ENCODE results near the gene PKN3.

DNA sequence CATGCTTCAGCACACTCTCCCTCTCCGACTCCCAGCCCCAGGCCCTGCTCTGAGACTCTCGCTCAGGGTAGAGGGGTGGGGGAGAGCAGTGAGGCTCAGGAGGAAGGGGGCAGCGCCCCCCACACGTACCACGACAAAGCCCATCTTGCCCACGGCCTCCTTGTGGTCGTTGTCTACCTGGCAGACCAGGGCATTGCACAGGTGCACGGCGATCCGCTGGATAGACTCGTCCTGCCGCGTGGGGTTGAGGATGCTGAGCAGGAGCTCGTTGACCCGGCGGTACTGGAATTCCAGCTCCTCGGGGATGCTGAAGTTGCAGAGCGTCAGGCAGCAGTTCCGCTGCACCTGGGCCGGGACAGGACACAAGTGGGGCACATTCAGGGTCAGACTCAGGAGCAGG is 40.1 kb downstream of the PKN3 start:
- TF ChIP-seq CTCF (IDR thresholded peaks at IDR 0.05) (no peak), EP300 (IDR thresholded peaks at IDR 0.05) (no peak), POLR2A (IDR thresholded peaks at IDR 0.05; ENCODE audit: low read depth) (no peak)
